AG09309 (cell line): ENCODE data around the gene DRC1.

Source experiments
- DNase-seq: peaks from one replicate; pipeline ENCODE4 v3.0.0-alpha.2; 2010; ENCODE audit warnings: low read depth
- H3K4me3 ChIP-seq: 2 replicates; pipeline ENCODE4 v1.5.1; 2011; ENCODE audit warnings: mild to moderate bottlenecking, low read depth, low read length, moderate library complexity; ENCODE audit not compliant: control insufficient read depth
- CTCF ChIP-seq: IDR thresholded peaks from 2 replicates; pipeline ENCODE4 v1.5.1; 2011; ENCODE audit warnings: mild to moderate bottlenecking, low read depth, low read length, inconsistent platforms; ENCODE audit not compliant: insufficient read depth, control insufficient read depth; ENCODE audit errors: missing control alignments

Gene DRC1

GRCh38 chr2:26488463-26489212, 86.9 kb downstream of the DRC1 start:
- no peak for TF ChIP-seq CTCF
- H3K4me3 ChIP-seq = no peak overlapping the region
- no peak for DNase-seq

DNA sequence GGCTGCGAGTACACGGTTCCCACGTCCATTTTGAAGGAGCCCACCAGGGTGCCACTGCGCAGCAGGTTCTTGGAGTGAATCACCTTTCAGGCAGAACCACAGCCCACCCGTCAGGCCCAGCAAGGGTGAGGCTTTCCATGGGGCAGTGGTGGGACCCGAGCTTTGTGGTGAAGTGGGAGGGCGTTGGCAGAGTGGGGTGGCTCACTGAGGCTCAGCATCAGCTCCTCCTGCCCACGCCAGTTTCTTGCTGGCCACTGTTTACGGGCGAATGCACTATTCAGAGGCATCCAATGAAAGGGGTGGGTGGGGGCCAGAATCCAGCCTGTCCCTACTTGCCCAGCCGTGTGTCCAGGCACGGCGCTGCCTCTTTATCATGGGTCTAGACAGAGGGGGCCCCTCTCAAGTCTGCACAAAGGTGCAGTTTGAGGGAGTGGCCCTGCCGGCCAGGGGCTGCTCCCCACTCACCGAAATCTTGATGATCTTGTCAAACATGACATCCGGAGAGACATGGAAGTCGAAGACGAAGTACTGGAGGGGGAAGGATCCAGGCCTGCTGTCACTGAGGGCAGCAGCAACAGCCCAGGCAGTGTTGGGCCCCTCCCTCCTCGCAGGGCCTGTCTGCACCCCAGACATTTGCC, 87.6 kb downstream of the DRC1 start:
- no peak for TF ChIP-seq CTCF
- DNase-seq = no peak
- no peak overlapping the region for H3K4me3 ChIP-seq

GRCh38 chr2:26491563-26492167, 89.9 kb downstream of the DRC1 start:
- no peak for DNase-seq
- no peak for TF ChIP-seq CTCF
- H3K4me3 ChIP-seq = no peak overlapping the region

DNA sequence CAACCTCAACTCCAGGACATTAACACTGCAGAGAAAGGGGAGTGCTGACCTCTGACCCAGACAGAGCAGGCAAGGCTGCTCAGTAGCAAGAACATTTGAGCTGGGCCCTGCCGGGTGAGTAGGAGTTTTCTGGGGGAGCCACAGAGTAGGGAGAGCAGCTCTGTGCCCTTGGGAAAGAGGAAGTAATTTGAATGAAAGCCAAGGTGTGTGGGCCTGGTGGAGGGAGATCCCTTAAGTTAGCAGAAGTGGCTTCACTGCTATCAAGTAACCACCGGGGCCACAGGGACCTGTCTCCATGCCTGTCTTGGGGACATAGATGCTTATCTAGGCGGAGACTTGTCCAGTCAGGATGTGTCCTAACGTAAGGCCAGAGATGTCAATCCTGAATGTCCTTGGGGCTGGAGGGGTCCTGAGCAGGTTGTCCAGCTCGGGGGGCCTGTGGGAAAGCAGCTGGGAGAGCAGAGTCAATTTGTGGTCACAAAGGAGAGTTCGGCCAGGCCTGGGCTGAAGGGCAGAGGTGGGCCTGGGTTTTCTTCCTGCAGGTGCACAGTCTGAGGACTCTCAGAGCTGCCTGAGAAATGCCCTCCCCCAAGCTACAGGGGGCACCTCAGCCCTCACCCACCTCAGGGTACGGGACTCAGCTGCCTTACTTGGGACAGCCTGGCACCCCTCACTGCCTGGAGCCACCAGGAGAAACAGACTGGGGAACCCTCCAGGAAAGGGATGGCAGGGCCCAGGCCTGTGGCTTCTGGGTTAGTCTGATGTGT, 91.2 kb downstream of the DRC1 start:
- no peak overlapping the region for H3K4me3 ChIP-seq
- no peak for DNase-seq
- TF ChIP-seq CTCF = no peak

DNA sequence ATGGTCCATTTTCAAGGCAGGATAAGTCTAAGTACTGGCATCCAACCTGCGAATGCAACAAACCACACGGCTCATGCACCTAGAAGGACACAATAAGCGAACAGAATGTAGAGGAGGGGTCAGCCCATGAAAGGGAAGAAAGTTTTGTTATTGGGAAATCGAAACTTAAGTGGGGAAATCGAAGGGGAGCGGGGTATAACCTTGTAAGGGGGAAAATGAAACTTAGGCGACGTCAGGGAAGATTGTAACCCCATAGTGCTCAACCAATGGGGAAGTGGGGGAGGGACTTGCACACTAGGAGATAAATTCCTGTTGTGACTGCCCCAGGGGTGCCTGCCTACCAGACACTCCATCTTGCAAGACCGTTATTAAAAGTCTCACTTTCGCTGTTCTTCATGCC, 91.8 kb downstream of the DRC1 start:
- no peak for TF ChIP-seq CTCF
- no peak overlapping the region for H3K4me3 ChIP-seq
- no peak for DNase-seq

DNA sequence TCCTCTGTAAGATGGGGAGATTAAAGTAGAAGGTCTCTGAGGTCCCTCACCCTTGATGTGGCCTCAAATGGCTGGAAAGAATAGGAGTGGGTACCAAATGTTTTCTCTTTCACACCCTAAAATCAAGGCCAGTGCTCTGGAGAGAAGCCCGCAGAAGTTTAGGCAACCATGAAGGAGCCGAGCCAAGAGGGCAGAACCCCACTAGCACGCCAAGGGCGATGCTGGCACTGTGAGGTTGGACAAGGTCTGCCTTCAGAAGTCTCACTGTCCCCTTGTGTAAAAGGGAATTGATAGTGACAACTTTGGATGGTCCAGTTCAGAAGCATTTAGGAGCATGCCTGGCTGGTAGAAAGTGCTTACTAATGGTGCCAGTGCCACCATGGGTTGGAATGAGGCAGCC, 92.5 kb downstream of the DRC1 start:
- DNase-seq = no peak
- no peak for TF ChIP-seq CTCF
- no peak overlapping the region for H3K4me3 ChIP-seq
